Neural crest cell (in vitro differentiated cells): Measurements from ENCODE around the gene PITPNM1. TPM values are rescaled to one million over a fixed set of nuclear protein-coding genes. Genes with fewer than 3 reads are reported as not detected.

ENCODE experiments used
- DNase-seq: peaks from one replicate; pipeline ENCODE4 v3.0.0; 2021; ENCODE audit warnings: low read depth, mixed read lengths, low spot score
- H3K27ac Mint-ChIP-seq: one replicate; pipeline ENCODE4 v1.8.0; 2021; ENCODE audit warnings: mild to moderate bottlenecking, mixed read lengths; ENCODE audit not compliant: unreplicated experiment
- H3K27me3 Mint-ChIP-seq: 2 replicates; pipeline ENCODE4 v1.8.0; 2021; ENCODE audit warnings: low read depth, mild to moderate bottlenecking, mixed read lengths
- H3K36me3 Mint-ChIP-seq: 2 replicates; pipeline ENCODE4 v1.8.0; 2021; ENCODE audit warnings: low read depth, mild to moderate bottlenecking, mixed read lengths
- H3K4me1 Mint-ChIP-seq: 2 replicates; pipeline ENCODE4 v1.8.0; 2021; ENCODE audit warnings: mixed read lengths
- H3K4me3 Mint-ChIP-seq: one replicate; pipeline ENCODE4 v1.8.0; 2021; ENCODE audit warnings: mild to moderate bottlenecking, mixed read lengths
- H3K9me3 Mint-ChIP-seq: 2 replicates; pipeline ENCODE4 v1.8.0; 2021; ENCODE audit warnings: mixed read lengths
- CTCF ChIP-seq: fragments of 200-600 bp; sonication (generic); conservative IDR thresholded peaks from 2 replicates; pipeline ENCODE4 v1.5.0; 2021; ENCODE audit warnings: antibody characterized with exemption, mild to moderate bottlenecking
- total RNA-seq: library from RNA; stranded (reverse); gene quantifications from 2 replicates; pipeline ENCODE4 v1.2.1, GENCODE V29; 2021

The PITPNM1 gene
- total RNA-seq, 1 donor from 2014 or later = 109 TPM

GRCh38 chr11:67458266-67458665 is 46.9 kb downstream of the PITPNM1 start:
- no peak for DNase-seq
- Mint-ChIP-seq H3K27me3 (peaks cover 2% of the 10 kb centered on the region), H3K27ac (no peak overlapping the region), H3K36me3 (no peaks in the 10 kb centered on the region), H3K9me3 (no peaks in the 10 kb centered on the region), H3K4me1 (no peaks in the 10 kb centered on the region), H3K4me3 (no peak overlapping the region)
- no peak for TF ChIP-seq CTCF

- Mint-ChIP-seq H3K9me3 (no peaks in the 10 kb centered on the region), H3K27me3 (peaks cover 2% of the 10 kb centered on the region), H3K27ac (no peak overlapping the region), H3K4me1 (no peaks in the 10 kb centered on the region), H3K36me3 (no peaks in the 10 kb centered on the region), H3K4me3 (no peak overlapping the region)
- DNase-seq = no peak
- no peak for TF ChIP-seq CTCF
These were observed 47.7 kb downstream of the PITPNM1 start for GRCh38 chr11:67457453-67457852.

GRCh38 chr11:67456068-67456705 is 49.0 kb downstream of the PITPNM1 start:
- peaks cover 2% of the 10 kb centered on the region for H3K27me3 Mint-ChIP-seq
- no peak for TF ChIP-seq CTCF
- no peak for DNase-seq
- no peaks in the 10 kb centered on the region for H3K4me1 Mint-ChIP-seq
- no peaks in the 10 kb centered on the region for H3K9me3 Mint-ChIP-seq
- H3K4me3 Mint-ChIP-seq = no peak overlapping the region
- no peak overlapping the region for H3K27ac Mint-ChIP-seq
- no peaks in the 10 kb centered on the region for H3K36me3 Mint-ChIP-seq

DNA sequence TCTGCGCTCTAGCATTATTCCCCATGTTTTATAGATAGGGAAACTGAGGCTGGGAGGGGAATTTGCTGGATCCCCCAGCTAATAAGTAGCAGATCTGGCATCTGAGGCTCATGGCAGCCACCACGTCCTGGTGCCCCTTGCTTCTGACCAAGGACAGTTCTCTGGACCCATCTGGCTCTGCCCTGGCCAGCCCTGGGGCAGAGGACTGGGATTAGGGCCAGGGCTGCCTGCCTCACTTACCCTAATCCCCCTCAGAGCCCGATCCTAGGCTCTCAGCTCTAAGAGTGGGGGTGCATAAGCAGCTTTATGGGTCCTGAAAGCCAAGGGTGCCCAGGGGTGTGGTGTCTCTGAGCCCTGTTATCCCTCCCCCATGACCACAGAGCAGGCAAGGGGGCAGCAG is 50.1 kb downstream of the PITPNM1 start, which contains the start of gene CABP4:
Gene CABP4 (plus strand): TSS at position 301 of the 400 bp plus-strand sequence. CDS start 70 bp downstream, at position 371.
- no peak within 1 kb of the TSS for H3K27ac Mint-ChIP-seq
- no peak for DNase-seq
- no peak within 1 kb of the TSS for H3K4me3 Mint-ChIP-seq
- H3K36me3 Mint-ChIP-seq = no peaks in the 10 kb centered on the region
- no peaks in the 10 kb centered on the region for H3K27me3 Mint-ChIP-seq
- no peaks in the 10 kb centered on the region for H3K9me3 Mint-ChIP-seq
- no peak for TF ChIP-seq CTCF
- H3K4me1 Mint-ChIP-seq = peaks cover 6% of the 10 kb centered on the region

DNA sequence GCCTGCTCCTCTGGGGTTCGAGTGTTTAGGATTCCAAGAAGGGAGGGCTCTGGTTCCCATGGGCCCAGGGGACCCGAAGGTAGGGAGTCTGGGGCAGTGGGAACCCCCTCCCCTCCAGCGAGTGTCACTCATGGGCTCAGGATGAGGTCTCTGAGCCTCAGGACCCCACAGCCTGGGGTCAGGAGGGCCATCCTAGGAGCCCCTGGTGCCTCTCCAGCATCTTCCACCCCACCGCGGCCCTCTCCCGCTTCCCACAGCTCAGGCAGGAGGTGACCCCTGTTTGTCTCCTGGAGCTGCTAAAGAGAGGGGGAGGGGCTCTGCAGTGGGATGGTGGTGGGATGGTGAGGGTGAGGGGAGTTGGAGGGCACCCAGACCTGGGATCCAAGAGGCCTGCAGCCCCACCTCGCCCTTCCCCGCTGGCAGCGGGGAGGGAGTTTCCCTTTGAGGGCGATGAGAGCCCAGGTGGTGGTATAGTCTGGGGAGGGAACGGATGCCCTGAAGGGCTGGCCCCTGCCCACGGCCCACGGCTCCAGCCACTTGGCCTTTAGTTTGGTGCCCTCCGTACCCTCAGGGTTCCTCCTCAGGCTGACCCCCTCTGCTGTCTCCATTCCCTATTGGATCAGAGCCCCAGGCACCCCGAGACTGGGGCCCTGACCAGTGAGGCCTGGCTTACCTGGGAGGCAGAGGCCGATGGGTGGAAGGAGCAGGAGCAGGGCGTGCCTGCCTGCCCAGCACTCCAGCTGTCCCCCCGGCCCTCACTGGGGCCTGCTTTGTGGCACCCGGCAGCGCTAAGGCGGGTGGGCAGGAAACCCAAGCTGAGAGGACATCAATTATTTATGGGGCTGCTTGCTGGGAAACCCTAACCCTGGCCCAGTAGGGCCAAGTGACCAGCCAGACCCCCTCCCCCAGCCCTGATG is 51.1 kb downstream of the PITPNM1 start:
- Mint-ChIP-seq H3K9me3 (no peaks in the 10 kb centered on the region), H3K36me3 (no peaks in the 10 kb centered on the region), H3K27me3 (no peaks in the 10 kb centered on the region), H3K27ac (no peak overlapping the region), H3K4me1 (peaks cover 10% of the 10 kb centered on the region), H3K4me3 (no peak overlapping the region)
- TF ChIP-seq CTCF = no peak
- no peak for DNase-seq
